Tibial artery (tissue), 4 donors: Measurements from ENCODE around the gene VNN1.

Source experiments
- DNase-seq, 2 donors: peaks; one replicate each; pipeline ENCODE4 v3.0.0-alpha.2; 2019
- H3K27ac ChIP-seq, 2 donors: fragments of 200-600 bp; sonication (generic) in 1 of 2; 1 replicate in 1 of 2; 2 replicates in 1 of 2; pipeline ENCODE4 v1.5.1; 2018 to 2019; ENCODE audit warnings: mild to moderate bottlenecking in 1 of 2
- H3K27me3 ChIP-seq, 2 donors: fragments of 200-600 bp; sonication (generic) in 1 of 2; one replicate each; pipeline versions ENCODE4 v1.5.1 to v1.6.0; 2016 to 2019
- H3K36me3 ChIP-seq, 3 donors: fragments of 200-600 bp; sonication (generic) in 2 of 3; one replicate each; pipeline ENCODE4 v1.5.1; 2016 to 2019; ENCODE audit warnings: mild to moderate bottlenecking in 2 of 3
- H3K4me1 ChIP-seq, 4 donors: fragments of 200-600 bp; sonication (generic) in 2 of 4; 1 replicate in 3 of 4; 2 replicates in 1 of 4; pipeline ENCODE4 v1.5.1; 2016 to 2019
- H3K4me3 ChIP-seq, 2 donors: fragments of 200-600 bp; sonication (generic) in 1 of 2; 1 replicate in 1 of 2; 2 replicates in 1 of 2; pipeline ENCODE4 v1.5.1; 2018 to 2019; ENCODE audit warnings: mild to moderate bottlenecking in 2 of 2
- H3K9me3 ChIP-seq, 3 donors: fragments of 200-600 bp; sonication (generic) in 1 of 3; one replicate each; pipeline ENCODE4 v1.5.1; 2016 to 2019
- CTCF ChIP-seq, 2 experiments: fragments of 200-600 bp in 1 of 2; fragments of 450-650 bp in 1 of 2; IDR thresholded peaks; one replicate each; pipeline ENCODE4 v1.5.1; 2017 to 2019; ENCODE audit warnings: antibody characterized with exemption in 2 of 2, mild to moderate bottlenecking in 1 of 2, moderate library complexity in 1 of 2
- intact Hi-C: fragments of 100-400 bp; cut with DNase I; formaldehyde crosslinking; loops from one replicate; pipeline ENCODE4 v1.15.0; 2023; ENCODE audit warnings: low total_unique reads

Gene VNN1

GRCh38 chr6:132671295-132671694 is 42.6 kb downstream of the VNN1 start:
- H3K4me1 ChIP-seq = peaks cover 0 to 3% (median 0%) of the 10 kb centered on the region in 4 donors
- TF ChIP-seq CTCF (IDR thresholded peaks at IDR 0.05) = no peak
- H3K4me3 ChIP-seq = no peak overlapping the region
- intact Hi-C loops = no loop called here
- H3K27ac ChIP-seq = no peak overlapping the region
- H3K36me3 ChIP-seq = no peaks in the 10 kb centered on the region
- H3K27me3 ChIP-seq = no peaks in the 10 kb centered on the region
- no peaks in the 10 kb centered on the region for H3K9me3 ChIP-seq
- no peak for DNase-seq

- peak; percentile 39 to 40 for TF ChIP-seq CTCF (IDR thresholded peaks at IDR 0.05)
- Histone ChIP-seq H3K27me3 (no peaks in the 10 kb centered on the region), H3K4me1 (peaks cover 0 to 3% (median 0%) of the 10 kb centered on the region in 4 donors), H3K9me3 (no peaks in the 10 kb centered on the region), H3K36me3 (no peaks in the 10 kb centered on the region), H3K4me3 (no peak overlapping the region), H3K27ac (no peak overlapping the region)
- intact Hi-C loops = no loop called here
- no peak for DNase-seq
These were observed 44.1 kb downstream of the VNN1 start for GRCh38 chr6:132669690-132670291.

- intact Hi-C loops = no loop called here
- Histone ChIP-seq H3K9me3 (no peaks in the 10 kb centered on the region), H3K4me3 (no peak overlapping the region), H3K27ac (no peak overlapping the region), H3K27me3 (no peaks in the 10 kb centered on the region), H3K4me1 (peaks cover 0 to 3% (median 0%) of the 10 kb centered on the region in 4 donors), H3K36me3 (no peaks in the 10 kb centered on the region)
- TF ChIP-seq CTCF (IDR thresholded peaks at IDR 0.05) = no peak
- no peak for DNase-seq
These were observed 47.7 kb downstream of the VNN1 start for GRCh38 chr6:132666118-132666517.

GRCh38 chr6:132664309-132665034 is 49.4 kb downstream of the VNN1 start:
- Histone ChIP-seq H3K4me3 (no peak overlapping the region), H3K4me1 (no peaks in the 10 kb centered on the region), H3K36me3 (no peaks in the 10 kb centered on the region), H3K27me3 (no peaks in the 10 kb centered on the region), H3K27ac (no peak overlapping the region), H3K9me3 (no peaks in the 10 kb centered on the region)
- no peak for DNase-seq
- no peak for TF ChIP-seq CTCF (IDR thresholded peaks at IDR 0.05)
- intact Hi-C loops = no loop called here

- Histone ChIP-seq H3K27ac (no peak overlapping the region), H3K4me3 (no peak overlapping the region), H3K4me1 (no peaks in the 10 kb centered on the region), H3K36me3 (no peaks in the 10 kb centered on the region), H3K27me3 (no peaks in the 10 kb centered on the region), H3K9me3 (no peaks in the 10 kb centered on the region)
- no peak for TF ChIP-seq CTCF (IDR thresholded peaks at IDR 0.05)
- no peak for DNase-seq
- intact Hi-C loops = no loop called here
These were observed 50.2 kb downstream of the VNN1 start for GRCh38 chr6:132663661-132664060.
